LoVo (cell line): Measurements from ENCODE around the gene MTSS2.

Source experiments
- DNase-seq: peaks from one replicate; pipeline ENCODE4 v3.0.0-alpha.2; 2016; ENCODE audit warnings: low spot score

MTSS2 gene

DNA sequence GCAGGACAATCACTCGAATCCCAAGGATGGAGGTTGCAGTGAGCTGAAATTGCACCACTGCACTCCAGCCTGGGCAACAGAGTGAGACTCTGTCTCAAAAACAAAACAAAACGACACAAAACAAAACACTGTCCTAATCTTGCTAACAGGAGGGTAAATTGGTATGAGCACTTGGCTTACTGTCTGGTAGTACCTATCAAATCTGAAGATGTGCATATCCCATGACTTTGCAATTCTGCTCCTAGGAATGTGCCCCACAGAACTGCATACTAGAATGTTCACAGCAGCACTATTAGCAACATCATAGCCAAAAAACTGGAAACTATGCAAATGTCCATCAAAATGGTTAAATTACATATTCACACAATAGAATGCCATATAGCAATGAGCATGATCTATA, 15.7 kb downstream of the MTSS2 start:
- no peak for DNase-seq

DNA sequence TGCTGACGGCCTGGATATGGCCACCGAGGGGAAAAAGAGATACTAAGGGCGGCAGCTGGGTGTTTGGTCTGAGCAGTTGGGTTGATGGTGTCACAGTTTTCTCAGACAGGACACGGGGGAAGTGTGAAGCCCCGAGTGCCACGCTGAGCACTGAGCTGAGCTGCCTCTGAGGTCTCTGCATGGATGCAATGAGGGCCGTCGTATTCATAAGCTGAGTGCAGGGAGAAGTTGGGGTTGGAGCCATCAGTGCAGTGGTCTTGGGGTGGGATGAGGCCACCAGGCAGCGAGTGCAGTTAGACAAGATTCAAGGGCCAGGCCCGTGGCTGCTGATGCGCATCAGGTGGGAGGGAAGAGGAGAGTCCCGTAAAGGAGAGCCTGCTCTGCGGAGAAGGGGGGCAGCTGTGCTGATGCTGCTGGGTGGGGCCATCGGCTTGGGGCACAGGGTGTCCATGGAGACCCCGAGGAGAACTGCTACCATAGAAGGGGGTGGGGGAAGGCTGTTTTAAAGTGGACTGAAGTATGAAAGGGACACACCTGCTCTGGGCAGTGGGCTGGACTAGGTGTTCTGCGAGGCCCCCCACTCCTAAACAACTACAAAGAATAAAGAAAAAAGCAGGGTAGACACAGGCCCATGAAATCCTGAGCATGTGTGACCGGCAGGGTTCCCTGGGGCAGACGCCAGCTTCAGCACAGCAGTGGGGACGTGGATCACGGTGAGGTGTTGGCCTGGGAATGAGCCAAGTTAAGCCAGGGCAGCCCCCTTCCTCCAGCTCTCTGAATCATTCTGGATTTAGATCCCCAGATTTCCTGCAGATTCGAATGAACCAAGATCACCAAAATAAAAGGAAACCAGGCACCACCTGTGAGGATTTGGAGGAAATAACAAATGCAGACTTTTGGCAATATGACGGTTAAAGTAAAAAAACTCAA, 19.8 kb downstream of the MTSS2 start:
- DNase-seq, result no peak

DNA sequence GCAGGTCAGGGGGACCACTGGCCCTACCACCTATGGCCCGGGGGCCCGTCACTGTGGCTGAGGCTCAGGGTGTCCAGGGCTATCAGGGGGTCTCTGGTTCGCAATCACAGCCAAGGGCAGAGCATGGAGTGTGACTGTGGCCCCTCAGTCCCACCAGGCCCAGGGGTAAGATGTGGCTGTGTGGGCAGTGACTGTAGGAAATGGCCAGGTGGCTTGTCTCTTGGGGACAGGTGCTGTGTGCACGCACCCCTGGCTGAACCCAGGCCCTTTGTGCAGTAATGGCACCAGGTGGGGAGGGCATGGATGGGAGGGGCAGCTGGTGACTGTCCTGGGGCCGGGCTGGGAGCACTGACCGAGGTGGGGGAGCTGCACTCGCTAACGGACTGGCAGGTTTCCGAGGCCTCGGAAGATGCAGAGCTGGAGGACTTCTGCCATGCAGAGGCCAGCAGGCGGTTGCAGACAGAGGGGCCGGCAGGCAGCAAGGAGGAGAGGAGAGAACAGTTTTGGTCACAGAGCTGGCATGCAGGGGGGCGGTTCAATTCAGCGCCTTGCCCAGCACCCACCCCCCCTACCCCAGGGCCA, 20.6 kb downstream of the MTSS2 start:
- no peak for DNase-seq

DNA sequence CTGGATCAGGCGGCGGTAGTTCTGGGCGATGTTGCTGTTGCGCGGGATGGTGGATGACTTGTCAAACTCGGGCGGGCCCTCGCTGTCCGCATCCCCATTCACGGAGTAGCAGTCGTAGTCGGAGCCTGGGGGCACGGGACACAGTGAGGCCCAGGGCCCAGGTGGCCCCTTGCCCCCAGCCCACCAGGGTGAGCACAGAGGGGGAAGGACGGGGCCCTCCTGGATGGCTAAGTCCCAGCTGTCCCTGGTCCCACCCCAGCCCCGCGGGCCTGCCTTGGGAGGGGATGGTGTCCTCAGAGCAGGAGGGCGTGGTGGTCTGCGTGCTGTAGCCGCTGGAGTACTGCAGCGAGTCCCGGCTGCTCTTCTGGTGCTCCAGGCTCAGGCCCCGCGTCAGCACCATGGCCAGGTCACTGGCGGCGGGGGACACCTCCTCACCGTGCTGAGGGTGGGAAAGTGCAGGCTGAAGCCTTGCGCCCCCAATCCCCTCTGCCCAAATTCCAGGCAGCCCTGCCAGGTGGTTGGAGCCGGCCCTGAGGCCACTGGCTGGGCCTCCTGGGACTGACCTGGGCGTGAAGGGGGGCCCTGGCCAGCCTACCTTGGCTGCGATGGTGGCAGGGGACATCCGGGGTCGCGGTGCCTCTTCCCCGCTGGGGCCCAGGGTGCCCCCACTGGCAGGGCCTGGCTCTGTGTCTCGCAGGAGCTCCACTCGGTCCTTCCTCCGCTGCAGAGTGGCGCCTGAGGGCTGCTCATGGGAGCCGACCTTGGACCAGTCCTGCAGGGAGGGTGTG, 21.3 kb downstream of the MTSS2 start:
- DNase-seq, result no peak

DNA sequence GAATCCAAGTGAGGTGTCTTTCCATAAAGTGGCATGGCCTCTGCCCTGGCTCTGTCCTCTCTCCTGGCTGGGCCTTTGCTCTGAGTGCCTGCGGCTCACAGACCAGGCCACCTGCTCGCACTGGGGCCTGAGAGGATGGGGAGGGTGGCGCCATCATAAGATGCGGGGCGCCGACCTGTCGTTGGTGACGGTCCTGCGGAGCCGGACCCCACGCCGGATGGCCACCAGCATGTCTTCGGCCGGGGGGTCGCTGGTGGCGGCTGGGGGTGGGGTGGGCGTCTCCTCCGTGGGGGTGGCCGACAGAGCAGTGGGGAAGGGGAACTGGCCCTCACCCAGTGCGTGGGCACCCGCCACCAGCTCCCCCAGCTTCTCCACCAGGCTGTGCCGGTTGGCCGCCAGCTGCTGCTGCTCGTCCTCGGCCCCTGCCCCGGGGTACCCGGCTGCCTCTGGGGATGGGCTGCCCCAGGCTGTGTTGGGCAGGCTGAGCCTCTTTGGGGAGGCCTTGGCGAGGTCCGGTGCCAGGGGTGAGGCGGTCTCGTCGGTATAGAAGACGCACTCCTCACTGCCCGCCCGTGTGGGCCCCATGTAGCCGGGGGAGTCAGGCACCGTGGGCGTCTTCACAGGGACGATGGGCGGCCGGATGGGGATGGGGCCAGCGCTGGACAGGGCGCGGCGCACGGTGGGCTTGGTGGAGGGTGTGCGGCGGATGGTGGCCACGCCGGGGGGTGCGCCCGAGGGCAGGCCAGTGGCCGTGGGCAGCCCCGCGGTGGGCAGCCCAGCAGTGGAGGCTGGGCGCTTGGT, 22.1 kb downstream of the MTSS2 start:
- DNase-seq, result no peak

DNA sequence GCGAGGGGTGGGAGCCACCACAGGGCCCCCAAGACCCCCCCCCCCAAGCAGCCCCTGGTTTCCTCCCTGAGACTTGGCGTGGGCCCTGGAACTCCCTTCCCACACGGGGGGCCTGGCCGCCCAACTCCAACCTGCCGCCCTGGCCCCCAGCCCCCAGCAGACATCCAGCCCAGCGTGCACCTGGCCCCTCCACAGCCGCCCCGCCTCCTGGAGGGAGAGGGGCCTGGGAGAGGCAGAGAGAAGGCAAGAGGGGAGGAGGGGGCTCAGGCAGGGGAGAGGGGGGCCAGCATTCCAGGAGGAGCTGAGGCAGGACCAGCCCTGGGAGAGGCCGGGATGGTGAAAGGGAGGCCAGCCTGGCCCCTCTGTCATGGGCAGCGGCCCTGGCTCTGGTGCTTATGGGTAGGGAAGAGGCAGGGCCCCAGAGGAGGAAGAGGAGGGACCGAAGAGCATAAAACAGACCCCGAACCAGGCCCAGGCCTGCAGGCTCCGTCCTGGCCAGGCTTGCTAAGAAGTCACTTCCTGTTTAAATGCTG, 22.8 kb downstream of the MTSS2 start:
- no peak for DNase-seq

DNA sequence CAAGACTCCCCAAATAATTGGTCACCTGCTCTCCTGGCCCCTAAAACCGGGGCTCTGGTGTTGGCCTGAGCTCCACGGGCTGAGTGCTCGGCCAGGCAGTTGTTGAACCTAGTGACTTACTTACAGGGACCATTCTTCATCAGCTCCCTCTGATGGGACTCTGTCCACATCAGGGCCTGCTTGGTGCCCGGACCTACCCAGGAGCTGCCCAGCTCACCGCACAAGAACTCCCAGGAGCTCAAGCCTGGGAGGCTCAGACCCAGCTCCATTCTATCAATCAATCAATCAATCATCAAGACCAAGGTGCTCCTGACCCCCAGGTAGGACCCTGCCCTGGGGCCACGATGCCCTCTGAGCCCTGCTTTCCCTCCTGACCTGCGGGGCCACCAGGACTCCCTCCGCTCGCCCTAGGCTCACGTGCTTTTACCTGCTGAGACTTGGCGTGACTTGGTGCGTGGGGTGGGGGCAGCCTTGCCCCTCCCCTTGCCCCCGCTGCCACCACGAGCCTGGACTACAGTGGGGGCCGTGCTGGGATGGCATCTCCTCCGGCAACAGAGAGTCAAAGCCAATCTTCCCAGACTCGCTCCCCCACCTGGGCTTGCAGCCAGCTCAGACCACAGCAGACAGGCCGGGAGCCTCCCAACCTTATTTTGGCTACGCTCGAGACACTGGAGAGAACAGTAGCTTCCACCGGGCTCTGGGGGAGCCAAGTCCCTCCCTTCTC, 23.8 kb downstream of the MTSS2 start:
- DNase-seq, result no peak

DNA sequence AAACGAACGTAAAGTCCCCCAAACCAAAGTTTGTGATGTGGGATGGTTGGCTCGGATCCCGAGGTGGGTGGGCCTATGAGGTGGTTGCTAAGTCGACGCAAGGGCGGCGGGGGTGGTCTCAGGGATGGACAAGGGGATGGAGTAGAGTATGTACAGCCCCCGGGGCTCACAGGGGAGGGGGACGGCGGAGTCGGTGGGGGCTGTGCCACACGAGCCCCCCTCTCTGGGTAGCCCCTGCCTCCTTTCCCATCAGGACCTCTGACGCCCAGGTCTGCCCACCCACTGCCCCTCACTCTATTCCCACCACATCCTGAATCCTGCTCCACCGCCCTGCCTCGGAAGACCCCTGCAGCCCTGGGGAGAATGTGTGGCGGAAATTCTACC, 24.3 kb downstream of the MTSS2 start:
- DNase-seq, result no peak

DNA sequence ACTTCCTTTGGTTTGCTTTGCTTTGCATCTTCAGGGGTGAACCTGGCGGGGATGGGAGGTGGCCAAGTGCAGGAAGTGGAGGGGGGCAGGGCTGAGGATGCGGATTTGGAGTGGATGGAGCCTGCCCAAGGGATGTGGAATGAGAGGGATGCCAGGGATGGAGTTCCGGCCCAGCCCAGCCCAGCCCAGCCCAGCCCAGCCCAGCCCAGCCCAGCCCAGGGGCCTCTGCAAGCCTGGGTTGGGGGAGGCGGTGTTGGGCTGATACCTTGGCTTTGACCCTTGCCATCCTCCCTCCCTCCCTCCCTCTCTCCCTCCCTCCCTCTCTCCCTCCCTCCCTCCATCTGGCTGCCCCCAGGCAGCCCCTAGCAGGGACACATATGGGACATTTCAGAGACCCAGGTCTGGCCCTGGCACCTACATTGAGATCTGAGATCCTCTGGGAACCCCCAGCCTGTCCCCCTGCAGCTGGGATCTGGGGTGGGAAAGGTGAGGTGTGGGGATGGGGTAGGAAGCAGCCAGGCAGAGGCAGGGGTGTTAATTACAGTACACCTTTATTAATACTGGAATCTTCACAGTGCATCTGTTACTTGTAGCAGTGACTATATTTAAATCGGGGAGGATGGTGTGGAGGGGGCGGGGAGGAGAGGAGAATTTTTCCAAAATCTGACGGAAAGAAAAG, 25.0 kb downstream of the MTSS2 start:
- no peak for DNase-seq

DNA sequence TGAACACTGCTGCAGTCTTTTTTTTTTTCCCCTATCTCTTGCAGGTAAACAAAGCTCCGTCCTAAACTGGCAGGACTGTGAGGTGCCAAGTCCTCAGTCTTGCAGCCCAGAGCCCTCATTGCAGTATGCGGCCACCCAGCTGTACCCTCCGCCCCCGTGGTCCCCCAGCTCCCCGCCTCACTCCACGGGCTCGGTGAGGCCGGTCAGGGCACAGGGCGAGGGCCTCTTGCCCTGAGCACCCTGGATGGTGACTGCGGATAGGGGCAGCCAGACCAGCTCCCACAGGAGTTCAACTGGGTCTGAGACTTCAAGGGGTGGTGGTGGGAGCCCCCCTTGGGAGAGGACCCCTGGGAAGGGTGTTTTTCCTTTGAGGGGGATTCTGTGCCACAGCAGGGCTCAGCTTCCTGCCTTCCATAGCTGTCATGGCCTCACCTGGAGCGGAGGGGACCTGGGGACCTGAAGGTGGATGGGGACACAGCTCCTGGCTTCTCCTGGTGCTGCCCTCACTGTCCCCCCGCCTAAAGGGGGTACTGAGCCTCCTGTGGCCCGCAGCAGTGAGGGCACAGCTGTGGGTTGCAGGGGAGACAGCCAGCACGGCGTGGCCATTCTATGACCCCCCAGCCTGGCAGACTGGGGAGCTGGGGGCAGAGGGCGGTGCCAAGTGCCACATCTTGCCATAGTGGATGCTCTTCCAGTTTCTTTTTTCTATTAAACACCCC, 25.7 kb downstream of the MTSS2 start:
- DNase-seq, result no peak

DNA sequence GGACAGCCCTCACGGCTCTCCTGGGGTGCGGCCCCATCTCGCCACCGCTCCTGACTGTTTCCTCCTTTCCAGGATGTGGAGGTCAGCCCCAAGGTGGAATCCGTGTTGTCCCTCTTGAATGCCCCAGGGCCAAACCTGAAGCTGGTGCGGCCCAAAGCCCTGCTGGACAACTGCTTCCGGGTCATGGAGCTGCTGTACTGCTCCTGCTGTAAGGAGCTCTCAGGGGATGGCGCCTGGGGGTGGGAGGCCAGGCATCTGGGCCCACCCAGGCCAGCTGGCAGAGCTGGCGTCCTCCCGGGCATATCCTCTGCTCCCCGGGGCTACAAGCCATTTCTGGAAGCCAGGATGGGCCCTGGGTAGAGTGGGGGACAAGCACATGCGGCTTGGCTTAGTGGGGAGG, 26.3 kb downstream of the MTSS2 start:
- no peak for DNase-seq

DNA sequence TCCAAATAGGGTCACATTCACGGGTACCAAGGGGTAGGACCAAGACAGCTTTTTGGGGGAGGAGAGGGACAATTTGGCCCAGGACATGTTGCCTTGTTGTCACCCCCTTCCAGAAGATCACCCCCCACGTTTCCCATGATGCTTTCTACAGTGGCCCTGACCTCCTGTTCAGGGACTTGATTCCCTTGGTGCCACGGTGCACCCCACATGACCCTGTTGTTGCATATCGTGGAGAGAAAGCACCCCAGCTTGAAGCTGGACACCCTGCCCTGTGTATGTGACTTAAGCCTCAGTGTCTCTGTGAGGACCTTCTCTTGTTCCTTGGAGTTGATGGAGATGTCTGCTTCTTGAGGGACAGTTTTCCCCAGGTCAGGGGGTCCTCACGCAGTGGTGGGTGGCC, 26.9 kb downstream of the MTSS2 start:
- no peak for DNase-seq

DNA sequence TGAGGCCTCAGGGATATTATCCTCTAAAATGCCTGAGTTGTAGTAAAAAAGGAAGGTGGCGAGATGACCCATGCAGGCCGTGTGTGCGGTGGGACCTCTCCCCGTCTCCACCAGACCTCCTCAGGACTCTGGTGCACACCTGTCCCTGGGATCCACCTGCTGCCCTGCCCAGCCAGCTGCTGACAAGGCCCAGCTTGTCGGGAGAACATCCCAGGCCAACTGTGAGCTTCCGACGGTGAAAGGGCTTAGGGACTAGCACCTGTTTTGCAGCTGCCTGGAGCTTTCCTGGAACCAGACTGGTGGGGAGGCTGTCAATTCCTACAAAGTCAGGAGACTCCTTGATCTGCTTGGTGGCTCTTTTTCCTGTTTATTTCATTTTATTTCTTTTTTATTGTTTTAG, 27.9 kb downstream of the MTSS2 start:
- no peak for DNase-seq

DNA sequence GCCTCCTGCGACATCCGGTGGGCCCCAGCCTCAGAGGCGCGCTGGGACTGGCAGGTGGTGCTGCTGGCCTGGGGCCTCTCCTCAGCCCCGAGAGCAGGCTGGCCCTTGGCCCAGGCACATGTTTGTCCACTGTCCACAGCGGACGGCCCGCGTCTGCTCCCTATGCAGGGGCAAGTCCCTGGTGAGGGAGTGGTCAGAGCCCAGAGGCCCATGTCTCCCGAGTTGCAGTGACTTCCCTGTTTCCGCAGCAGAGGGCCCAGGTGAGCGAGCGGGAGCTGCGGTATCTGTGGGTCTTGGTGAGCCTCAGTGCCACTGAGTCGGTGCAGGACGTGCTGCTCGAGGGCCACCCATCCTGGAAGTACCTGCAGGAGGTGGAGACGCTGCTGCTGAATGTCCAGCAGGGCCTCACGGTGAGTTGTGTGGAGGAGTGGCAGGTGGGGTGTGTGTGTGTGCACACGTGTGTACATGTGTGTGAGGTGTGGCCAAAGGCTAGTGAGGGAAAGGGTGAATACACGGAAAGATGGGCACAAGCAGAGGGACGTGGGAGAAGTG, 29.1 kb downstream of the MTSS2 start:
- DNase-seq, result no peak

DNA sequence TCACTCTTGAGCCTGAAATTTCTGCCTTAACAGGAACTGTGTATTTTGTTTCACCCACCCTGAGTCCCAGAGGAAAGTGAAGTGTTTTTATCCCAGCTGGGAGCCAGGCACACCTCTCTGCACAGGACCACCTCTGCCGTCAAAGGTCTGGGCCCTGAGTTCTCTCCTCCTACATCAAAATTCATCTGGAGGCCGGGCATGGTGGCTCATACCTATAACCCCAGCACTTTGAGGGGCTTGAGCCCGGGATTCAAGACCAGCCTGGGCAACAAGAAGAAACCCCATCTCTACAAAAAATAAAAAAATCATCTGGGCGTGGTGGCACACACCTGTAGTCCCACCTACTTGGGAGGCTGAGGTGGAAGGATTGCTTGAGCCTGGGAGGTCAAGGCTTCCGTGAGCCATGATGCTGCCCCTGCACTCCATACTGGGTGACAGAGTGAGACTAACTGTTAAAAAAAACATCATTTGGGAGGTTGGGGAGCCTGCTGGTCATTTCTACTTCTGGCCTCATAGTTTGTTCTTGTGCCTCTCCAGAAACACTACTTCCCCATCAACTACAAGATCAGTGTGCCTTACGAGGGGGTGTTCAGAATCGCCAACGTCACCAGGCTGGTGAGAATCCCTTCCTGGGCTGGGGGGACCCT, 29.7 kb downstream of the MTSS2 start:
- no peak for DNase-seq

DNA sequence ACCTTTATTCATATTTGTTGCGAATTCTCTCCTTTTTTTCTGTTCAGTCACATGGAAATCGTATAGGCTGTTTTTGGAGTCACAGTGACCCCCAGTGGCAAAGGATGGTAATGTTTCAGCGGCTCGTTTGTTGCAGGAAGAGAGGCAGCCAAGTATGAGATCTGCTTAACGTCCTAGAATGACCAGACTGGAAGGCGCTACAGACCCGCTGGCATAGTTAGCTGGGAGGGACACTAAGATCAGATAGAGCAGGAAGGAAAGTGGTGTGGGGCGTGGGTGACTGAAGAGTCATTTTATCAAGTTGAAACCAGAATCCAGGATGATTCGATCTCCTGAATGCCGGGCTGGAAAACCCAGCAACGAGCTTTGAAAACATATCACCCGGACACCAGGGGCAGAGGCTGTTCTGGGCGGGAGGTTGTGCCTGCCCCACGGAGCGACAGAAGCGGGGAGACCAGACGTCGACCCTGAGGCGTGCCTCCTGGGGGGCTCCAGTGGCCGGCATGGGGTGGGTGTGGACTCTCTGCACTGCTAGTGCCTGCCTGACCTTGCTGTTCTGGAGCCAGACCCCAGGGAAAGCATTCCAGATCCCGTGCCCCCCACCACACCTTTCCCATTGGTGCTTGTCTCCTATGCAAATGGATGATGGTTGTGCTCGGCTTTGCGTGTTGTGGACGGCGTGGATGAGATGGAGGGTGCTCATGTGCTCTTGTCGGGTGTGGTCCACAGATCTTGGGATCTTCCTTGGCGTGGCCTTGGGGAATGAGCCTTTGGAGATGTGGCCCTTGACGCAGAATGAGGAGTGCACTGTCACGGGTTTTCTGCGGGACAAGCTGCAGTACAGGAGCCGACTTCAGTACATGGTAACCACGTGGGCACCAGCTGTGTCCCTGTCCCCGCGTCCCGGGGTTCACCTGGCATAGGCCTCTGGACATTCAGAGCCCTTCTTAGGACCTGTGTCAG, 31.8 kb downstream of the MTSS2 start:
- DNase-seq, result peak; percentile 77

DNA sequence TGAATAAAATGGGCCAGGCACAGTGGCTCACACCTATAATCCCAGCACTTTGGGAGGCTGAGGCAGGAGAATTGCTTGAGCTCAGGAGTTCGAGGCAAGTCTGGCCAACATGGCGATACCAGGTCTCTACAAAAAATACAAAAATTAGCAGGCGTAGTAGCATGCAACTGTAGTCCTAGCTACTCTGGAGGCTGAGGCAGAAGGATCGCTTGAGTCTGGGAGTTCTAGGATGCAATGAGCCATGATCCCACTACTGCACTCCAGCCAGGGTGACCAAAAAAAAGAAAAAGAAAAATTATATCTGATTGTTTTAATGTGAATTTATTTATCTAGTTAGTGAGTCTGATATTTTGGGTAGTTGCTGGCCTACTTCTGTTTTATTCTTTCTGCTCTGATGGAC, 32.4 kb downstream of the MTSS2 start:
- DNase-seq, result no peak

DNA sequence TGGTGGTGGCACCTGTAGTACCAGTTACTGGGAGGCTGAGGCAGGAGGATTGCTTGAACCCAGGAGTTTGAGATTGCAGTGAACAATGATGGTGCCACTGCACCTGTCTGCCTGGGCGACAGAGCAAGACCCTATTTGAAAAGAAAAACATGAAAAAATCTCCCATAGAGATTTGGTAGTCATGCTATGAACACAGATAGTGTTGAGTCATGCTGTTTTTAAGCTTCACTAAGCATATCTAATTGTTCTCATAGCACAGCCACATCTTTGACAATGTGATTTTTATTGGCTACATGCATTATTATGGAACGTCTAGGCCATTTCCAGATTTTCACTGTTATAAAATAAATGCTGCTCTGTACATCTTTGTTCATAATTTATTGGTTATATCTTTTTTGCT, 33.5 kb downstream of the MTSS2 start:
- DNase-seq, result no peak
